NB4 (cell line): ENCODE data around the gene PDZD2.

Experiments used
- DNase-seq: peaks from one replicate; pipeline ENCODE4 v3.0.0; 2010; ENCODE audit warnings: low read depth
- H3K4me3 ChIP-seq: one replicate; pipeline ENCODE4 v1.5.1; 2011; ENCODE audit warnings: mild to moderate bottlenecking, low read depth, low read length, moderate library complexity
- CTCF ChIP-seq: IDR thresholded peaks from one replicate; pipeline ENCODE4 v1.5.1; 2012; ENCODE audit warnings: low read depth, low read length
- MAX ChIP-seq: IDR thresholded peaks from 2 replicates; pipeline ENCODE4 v1.6.1; 2011; ENCODE audit warnings: low read depth, low read length
- MYC ChIP-seq: IDR thresholded peaks from 2 replicates; pipeline ENCODE4 v1.6.1; 2011; ENCODE audit warnings: low read depth, low read length
- POLR2A ChIP-seq: IDR thresholded peaks from 2 replicates; pipeline ENCODE4 v1.6.1; 2011; ENCODE audit warnings: mild to moderate bottlenecking; ENCODE audit not compliant: insufficient read length; ENCODE audit errors: extremely low read depth

The PDZD2 gene

GRCh38 chr5:32058997-32059396 lies 420.1 kb downstream of the PDZD2 start:
- TF ChIP-seq CTCF, result no peak
- TF ChIP-seq MYC, result no peak
- no peak for TF ChIP-seq MAX
- no peak for TF ChIP-seq POLR2A
- DNase-seq, result no peak
- no peak overlapping the region for H3K4me3 ChIP-seq

GRCh38 chr5:32059761-32060530 lies 421.0 kb downstream of the PDZD2 start:
- no peak overlapping the region for H3K4me3 ChIP-seq
- TF ChIP-seq POLR2A (no peak), MAX (no peak), CTCF (no peak), MYC (no peak)
- no peak for DNase-seq

- no peak for DNase-seq
- H3K4me3 ChIP-seq, result no peak overlapping the region
- TF ChIP-seq MYC, result no peak
- TF ChIP-seq MAX, result no peak
- no peak for TF ChIP-seq POLR2A
- TF ChIP-seq CTCF, result no peak
These were observed 422.3 kb downstream of the PDZD2 start for GRCh38 chr5:32061236-32061635.

GRCh38 chr5:32066448-32066847 lies 427.5 kb downstream of the PDZD2 start:
- TF ChIP-seq POLR2A (no peak), CTCF (no peak), MYC (no peak), MAX (no peak)
- no peak overlapping the region for H3K4me3 ChIP-seq
- DNase-seq, result no peak

- TF ChIP-seq MAX (no peak), POLR2A (no peak), CTCF (no peak), MYC (no peak)
- DNase-seq, result no peak
These were observed 429.0 kb downstream of the PDZD2 start for GRCh38 chr5:32067774-32068470.

More at GRCh38 chr5:32067774-32068470, 429.0 kb downstream of the PDZD2 start:
- H3K4me3 ChIP-seq, result no peak overlapping the region
